Left forelimb (tissue), 1 donor: ENCODE measurements around the gene BSCL2.
"Not testable (repeated sequence)": the region's sequence is repeated elsewhere in the genome, so short reads cannot be mapped to it uniquely, and the experiment has no call there.

Source experiments
- DNase-seq: peaks from one replicate; pipeline ENCODE4 v3.0.0-alpha.2; 2018; ENCODE audit warnings: low spot score

BSCL2 gene

GRCh38 chr11:62707277-62707861 is at the start of gene BSCL2, which contains the start of gene GNG3:
TSS of gene BSCL2 (minus strand) at chr11:62707424. CDS start at chr11:62707195, 229 bp downstream.
TSS of gene GNG3 (plus strand) at chr11:62707676. CDS start at chr11:62708296, 620 bp downstream.
- no peak for DNase-seq

- DNase-seq: no peak
These were observed 47.9 kb upstream of the BSCL2 start for GRCh38 chr11:62755086-62755615.

DNA sequence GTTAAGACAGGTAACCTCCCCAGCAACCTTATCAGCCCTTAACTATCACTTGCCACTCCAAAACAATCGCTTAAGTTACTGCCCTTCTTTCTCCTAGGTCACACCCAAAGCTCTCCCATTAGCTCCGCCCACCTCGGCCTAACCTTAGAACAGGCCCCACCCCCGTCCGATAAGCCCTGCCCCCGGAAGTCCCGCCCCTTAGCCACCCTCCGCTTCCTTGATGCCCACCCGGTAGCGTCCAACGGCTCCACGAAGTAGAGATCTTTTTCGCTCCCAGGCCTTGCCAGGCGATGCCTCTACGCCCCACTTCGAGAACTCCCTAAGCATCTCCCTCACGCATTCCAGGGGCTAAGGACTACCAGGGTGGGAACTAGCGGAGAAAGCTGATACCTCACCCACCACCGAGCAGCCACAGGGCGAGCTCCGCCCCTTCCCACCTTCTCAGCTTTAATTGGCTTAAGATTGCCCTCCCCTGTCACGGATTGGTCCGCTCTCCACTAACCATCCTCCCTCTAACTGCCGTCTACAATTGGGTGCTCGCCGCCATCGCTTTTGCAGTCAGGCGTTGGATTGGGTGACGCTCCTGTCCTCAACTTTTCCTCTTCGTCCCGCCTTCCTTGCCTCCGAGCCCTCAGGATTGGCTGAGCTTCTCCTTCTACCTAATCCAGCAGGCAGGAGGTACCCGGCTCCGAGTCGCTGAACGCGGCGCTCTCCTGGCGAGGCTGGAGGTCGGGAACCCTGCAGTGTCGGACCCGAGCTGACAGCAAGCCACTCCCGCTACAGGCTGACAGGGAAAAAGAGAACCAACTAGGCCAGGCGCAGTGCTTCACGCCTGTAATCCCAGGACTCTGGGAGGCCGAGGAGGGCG is 46.7 kb upstream of the BSCL2 start, which contains the start of gene ZBTB3:
ZBTB3 (minus strand) TSS at position 425 of the 868 bp plus-strand sequence. CDS start 496 bp downstream, outside the sequence.
- peak; percentile 96 for DNase-seq

GRCh38 chr11:62752994-62753735 is 45.9 kb upstream of the BSCL2 start:
- DNase-seq: no peak

GRCh38 chr11:62752177-62752785 is 45.1 kb upstream of the BSCL2 start:
- no peak for DNase-seq

- DNase-seq: not testable (repeated sequence)
These were observed 42.7 kb upstream of the BSCL2 start for GRCh38 chr11:62749931-62750330.

GRCh38 chr11:62747475-62748160 is 40.4 kb upstream of the BSCL2 start:
- DNase-seq: no peak

- no peak for DNase-seq
These were observed 30.0 kb upstream of the BSCL2 start for GRCh38 chr11:62737196-62737595.

GRCh38 chr11:62732830-62733229 is 25.6 kb upstream of the BSCL2 start:
- no peak for DNase-seq

DNA sequence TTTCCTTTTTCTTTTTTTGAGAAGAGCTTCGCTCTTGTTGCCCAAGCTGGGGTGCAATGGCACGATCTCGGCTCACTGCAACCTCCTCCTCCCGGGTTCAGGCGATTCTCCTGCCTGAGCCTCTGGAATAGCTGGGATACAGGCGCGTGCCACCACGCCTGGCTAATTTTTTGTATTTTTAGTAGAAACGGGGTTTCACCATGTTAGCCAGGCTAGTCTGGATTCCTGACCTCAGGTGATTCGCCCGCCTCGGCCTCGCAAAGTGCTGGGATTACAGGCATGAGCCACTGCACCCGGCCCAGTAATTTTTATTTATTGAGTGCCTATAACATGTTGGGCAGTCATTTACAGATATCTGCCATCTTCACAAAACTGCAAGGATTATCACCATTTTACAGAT is 22.9 kb upstream of the BSCL2 start:
- not testable (repeated sequence) for DNase-seq

GRCh38 chr11:62728171-62728988 is 21.2 kb upstream of the BSCL2 start, which contains the start of gene TTC9C:
TSS of gene TTC9C (plus strand) at chr11:62728486. CDS start at chr11:62728849, 363 bp downstream.
- DNase-seq: peak; percentile 91

DNA sequence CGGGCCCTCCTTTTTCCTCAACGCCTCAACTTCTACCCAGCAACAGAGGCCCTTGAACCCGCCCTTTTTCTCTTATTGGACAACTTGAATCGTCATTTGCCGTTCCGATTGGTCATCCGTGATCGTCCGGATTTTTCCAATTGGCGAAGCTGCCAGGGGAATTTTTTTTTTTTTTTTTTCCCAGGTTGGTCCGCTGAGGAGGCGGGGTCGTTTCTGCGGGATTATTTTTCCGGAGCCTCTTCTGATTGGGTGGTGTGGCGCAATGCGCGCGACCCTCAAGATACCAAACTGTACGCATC is 20.6 kb upstream of the BSCL2 start:
- peak; percentile 87 for DNase-seq

- DNase-seq: peak; percentile 99
These were observed 20.1 kb upstream of the BSCL2 start, which contains the start of gene HNRNPUL2 for GRCh38 chr11:62727165-62727871. TSS of gene HNRNPUL2 (minus strand) at chr11:62727457. CDS start at chr11:62727156, 301 bp downstream.

GRCh38 chr11:62726915-62727164 is 19.6 kb upstream of the BSCL2 start:
- DNase-seq: no peak

DNA sequence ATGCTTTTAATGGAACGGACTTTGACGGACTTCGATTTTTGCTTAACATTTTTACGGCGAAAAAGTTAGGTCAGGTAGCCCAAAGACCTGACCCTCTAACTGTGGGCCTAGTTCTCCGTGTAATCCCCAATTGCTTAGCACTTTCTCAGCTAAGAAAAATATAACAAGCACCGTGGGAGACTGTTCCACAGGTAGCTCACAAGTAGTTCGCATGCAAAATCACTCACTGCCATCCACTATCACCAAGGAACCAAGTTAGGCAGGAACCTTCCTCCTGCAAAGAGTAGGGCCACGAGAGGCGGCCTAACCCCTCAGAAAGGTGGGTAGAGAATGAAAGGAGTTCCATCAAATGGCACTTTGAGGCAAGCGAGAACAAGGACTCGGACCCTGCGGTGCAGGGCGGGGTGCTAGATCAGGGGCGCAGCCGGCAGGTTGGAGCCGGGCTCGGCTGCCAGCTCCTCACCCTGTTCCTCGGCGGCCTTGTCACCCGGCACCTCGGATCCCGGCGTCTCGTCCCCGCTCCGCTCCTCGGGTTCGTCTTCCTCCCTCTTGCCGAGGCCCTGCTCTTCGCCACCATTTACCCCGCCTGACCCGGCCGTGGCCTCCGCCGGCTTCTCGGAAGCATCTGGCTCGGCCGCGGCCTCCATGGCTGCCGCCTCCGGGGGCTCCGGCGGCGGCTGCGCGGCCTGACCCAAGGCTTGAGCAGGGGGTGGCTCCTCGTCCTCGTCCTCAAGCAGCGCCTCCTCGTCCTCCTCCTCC is 19.1 kb upstream of the BSCL2 start:
- DNase-seq: no peak

- DNase-seq: no peak
These were observed 18.4 kb upstream of the BSCL2 start for GRCh38 chr11:62725646-62726045.

DNA sequence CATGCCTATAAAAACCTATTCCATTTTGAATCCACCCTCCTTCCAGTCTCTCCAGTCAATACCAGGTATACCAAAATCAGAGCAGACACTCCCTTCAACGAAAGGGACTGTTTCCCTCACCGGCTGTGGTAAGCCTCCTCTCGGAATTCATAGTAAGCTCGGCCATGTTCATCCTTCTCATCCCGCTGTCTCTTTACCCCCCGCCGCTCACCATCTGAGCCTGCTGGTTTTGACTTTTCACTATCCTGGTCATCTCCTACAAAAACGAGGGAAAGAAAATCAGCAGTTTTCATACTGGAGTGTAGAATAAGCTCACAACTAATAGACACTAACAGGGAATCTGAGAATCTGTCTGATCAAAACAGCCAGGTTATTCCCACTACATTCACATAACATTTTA is 16.9 kb upstream of the BSCL2 start:
- no peak for DNase-seq

GRCh38 chr11:62721994-62722393 is 14.8 kb upstream of the BSCL2 start:
- DNase-seq: no peak
